ENCODE results near the gene AQP9.

GRCh38 chr15:58096529-58097084 is 41.6 kb upstream of the AQP9 start:
- TF ChIP-seq CTCF (IDR thresholded peaks at IDR 0.05) (no peak), POLR2A (IDR thresholded peaks at IDR 0.05) (no peak)
